ENCODE measurements around the gene OPA3. TPM values are rescaled to one million over a fixed set of nuclear protein-coding genes. Genes with fewer than 3 reads are reported as not detected.
"Not testable (repeated sequence)": the region's sequence is repeated elsewhere in the genome, so short reads cannot be mapped to it uniquely, and the experiment has no call there.

Gene OPA3
- total RNA-seq, 8 experiments from 2014 or later = 3.0 to 10.2 (median 6.4) TPM

GRCh38 chr19:45522010-45522941, 62.3 kb downstream of the OPA3 start:
- in situ Hi-C loops (cut with MboI; ENCODE audit: low pct_unique_long_range_greater_than_20kb in 2 of 9, low sequenced_read_pairs in 9 of 9, unreplicated experiment in 9 of 9) = loop anchor here in 1 of 9 experiments (25.0 kb wide), 1 partner anchor 165 kb away; the partner anchor contains the start of genes QPCTL and SNRPD2
- peaks cover 0 to 3% of the 10 kb centered on the region in 2 donors for H3K4me1 ChIP-seq (replicated peaks in 1 of 2)
- H3K4me3 ChIP-seq = no peak overlapping the region
- no peak for ATAC-seq (replicated peaks in 6 of 8)
- WGBS, 10 experiments = 62 to 100% methylated on average over 1 to 4 of the region's 24 CpGs; no CpG with 5 or more reads in 8 of the 10 experiments
- no peak overlapping the region for H3K27ac ChIP-seq

GRCh38 chr19:45518469-45518826, 66.2 kb downstream of the OPA3 start:
- in situ Hi-C loops (cut with MboI; ENCODE audit: low pct_unique_long_range_greater_than_20kb in 2 of 9, low sequenced_read_pairs in 9 of 9, unreplicated experiment in 9 of 9) = loop anchor here in 1 of 9 experiments (25.0 kb wide), 1 partner anchor 169 kb away; the partner anchor contains the start of genes QPCTL and SNRPD2
- Histone ChIP-seq H3K4me1 (replicated peaks in 1 of 2) (no peaks in the 10 kb centered on the region), H3K27ac (no peak overlapping the region), H3K4me3 (no peak overlapping the region)
- 80 to 100% (median 96%) methylated on average over 1 to 7 of the region's 7 CpGs; no CpG with 5 or more reads in 3 of the 10 experiments for WGBS, 10 experiments
- no peak for ATAC-seq (replicated peaks in 6 of 8)

DNA sequence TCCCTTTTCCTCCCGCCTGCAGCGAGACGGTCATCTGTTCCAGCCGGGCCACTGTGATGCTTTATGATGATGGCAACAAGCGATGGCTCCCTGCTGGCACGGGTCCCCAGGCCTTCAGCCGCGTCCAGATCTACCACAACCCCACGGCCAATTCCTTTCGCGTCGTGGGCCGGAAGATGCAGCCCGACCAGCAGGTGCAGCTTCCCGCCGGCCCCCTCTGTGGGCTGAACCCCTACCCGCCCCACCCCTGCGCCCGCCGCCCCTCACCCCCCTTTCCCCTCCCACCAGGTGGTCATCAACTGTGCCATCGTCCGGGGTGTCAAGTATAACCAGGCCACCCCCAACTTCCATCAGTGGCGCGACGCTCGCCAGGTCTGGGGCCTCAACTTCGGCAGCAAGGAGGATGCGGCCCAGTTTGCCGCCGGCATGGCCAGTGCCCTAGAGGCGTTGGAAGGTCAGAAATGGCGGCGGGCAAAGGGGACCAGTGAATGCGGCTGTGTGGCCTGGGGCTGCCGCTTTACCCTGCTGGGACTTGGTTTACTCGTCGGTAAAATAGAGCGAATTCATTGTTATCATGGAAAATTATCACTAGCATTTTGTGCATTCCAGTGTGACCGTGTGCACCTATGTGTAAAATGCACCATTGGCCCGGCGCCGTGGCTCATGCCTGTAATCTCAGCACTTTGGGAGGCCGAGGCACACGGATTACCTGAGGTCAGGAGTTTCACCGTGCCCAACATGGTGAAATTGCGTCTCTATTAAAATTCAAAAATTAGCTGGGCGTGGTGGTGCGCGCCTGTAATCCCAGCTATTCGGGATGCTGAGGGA, 66.7 kb downstream of the OPA3 start:
- Histone ChIP-seq H3K4me3 (no peak overlapping the region), H3K4me1 (replicated peaks in 1 of 2) (no peaks in the 10 kb centered on the region), H3K27ac (no peak overlapping the region)
- 91 to 100% (median 96%) methylated on average over 4 to 15 of the region's 50 CpGs; no CpG with 5 or more reads in 2 of the 10 experiments for WGBS, 10 experiments
- no peak for ATAC-seq (replicated peaks in 6 of 8)
- in situ Hi-C loops (cut with MboI; ENCODE audit: low pct_unique_long_range_greater_than_20kb in 2 of 9, low sequenced_read_pairs in 9 of 9, unreplicated experiment in 9 of 9) = loop anchor here in 1 of 9 experiments (25.0 kb wide), 1 partner anchor 169 kb away; the partner anchor contains the start of genes QPCTL and SNRPD2

DNA sequence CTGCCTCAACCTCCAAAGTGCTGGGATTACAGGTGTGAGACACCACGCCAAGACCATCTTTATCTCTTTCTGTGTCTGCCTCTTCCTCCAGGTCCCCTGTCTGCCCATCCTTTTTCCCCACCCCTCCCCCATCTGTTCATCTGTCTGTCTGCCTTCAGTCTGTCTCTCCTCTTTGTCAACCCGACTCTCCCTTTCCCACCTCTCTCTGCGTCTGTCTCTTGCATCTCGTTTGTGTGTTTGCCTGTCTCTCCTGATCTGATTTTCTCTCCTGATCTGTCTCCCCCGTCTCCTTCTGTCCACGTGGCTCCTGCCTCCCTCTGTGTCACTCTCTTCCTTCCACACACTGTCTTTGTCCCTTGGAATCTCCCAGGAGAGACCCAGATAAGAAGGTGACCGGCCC, 67.4 kb downstream of the OPA3 start:
- 63 to 79% (median 79%) methylated on average over 4 of the region's 7 CpGs; no CpG with 5 or more reads in 7 of the 10 experiments for WGBS, 10 experiments
- ATAC-seq (replicated peaks in 6 of 8) = no peak
- Histone ChIP-seq H3K27ac (no peak overlapping the region), H3K4me1 (replicated peaks in 1 of 2) (no peaks in the 10 kb centered on the region), H3K4me3 (no peak overlapping the region)
- in situ Hi-C loops (cut with MboI; ENCODE audit: low pct_unique_long_range_greater_than_20kb in 2 of 9, low sequenced_read_pairs in 9 of 9, unreplicated experiment in 9 of 9) = loop anchor here in 1 of 9 experiments (25.0 kb wide), 1 partner anchor 170 kb away; the partner anchor contains the start of genes QPCTL and SNRPD2

GRCh38 chr19:45515807-45516401, 68.7 kb downstream of the OPA3 start:
- in situ Hi-C loops (cut with MboI; ENCODE audit: low pct_unique_long_range_greater_than_20kb in 2 of 9, low sequenced_read_pairs in 9 of 9, unreplicated experiment in 9 of 9) = loop anchor here in 1 of 9 experiments (25.0 kb wide), 1 partner anchor 171 kb away; the partner anchor contains the start of genes QPCTL and SNRPD2
- 90 to 100% methylated on average over 1 to 2 of the region's 9 CpGs; no CpG with 5 or more reads in 8 of the 10 experiments for WGBS, 10 experiments
- ATAC-seq (replicated peaks in 6 of 8) = peak in 6 of 8 experiments; percentile 15 to 63 (median 25)
- Histone ChIP-seq H3K4me1 (replicated peaks in 1 of 2) (no peaks in the 10 kb centered on the region), H3K4me3 (no peak overlapping the region), H3K27ac (no peak overlapping the region)

GRCh38 chr19:45515081-45515624, 69.4 kb downstream of the OPA3 start:
- H3K27ac ChIP-seq = no peak overlapping the region
- in situ Hi-C loops (cut with MboI; ENCODE audit: low pct_unique_long_range_greater_than_20kb in 2 of 9, low sequenced_read_pairs in 9 of 9, unreplicated experiment in 9 of 9) = loop anchor here in 1 of 9 experiments (25.0 kb wide), 1 partner anchor 172 kb away; the partner anchor contains the start of genes QPCTL and SNRPD2
- no peak overlapping the region for H3K4me3 ChIP-seq
- ATAC-seq (replicated peaks in 6 of 8) = peak in 1 of 8 experiments; percentile 8
- no peaks in the 10 kb centered on the region for H3K4me1 ChIP-seq (replicated peaks in 1 of 2)
- 90 to 100% (median 100%) methylated on average over 1 to 5 of the region's 10 CpGs; no CpG with 5 or more reads in 5 of the 10 experiments for WGBS, 10 experiments

- peak in 4 of 8 experiments; percentile 15 to 80 (median 58) for ATAC-seq (replicated peaks in 6 of 8)
- Histone ChIP-seq H3K27ac (no peak overlapping the region), H3K4me3 (no peak overlapping the region), H3K4me1 (replicated peaks in 1 of 2) (peaks cover 1 to 2% of the 10 kb centered on the region in 2 donors)
- WGBS, 10 experiments = 80 to 100% (median 82%) methylated on average over 1 to 5 of the region's 13 CpGs; no CpG with 5 or more reads in 6 of the 10 experiments
- in situ Hi-C loops (cut with MboI; ENCODE audit: low pct_unique_long_range_greater_than_20kb in 2 of 9, low sequenced_read_pairs in 9 of 9, unreplicated experiment in 9 of 9) = loop anchor here in 1 of 9 experiments (25.0 kb wide), 1 partner anchor 173 kb away; the partner anchor contains the start of genes QPCTL and SNRPD2
Observed at GRCh38 chr19:45514376-45515051, 70.1 kb downstream of the OPA3 start.

GRCh38 chr19:45512881-45513483, 71.6 kb downstream of the OPA3 start:
- no peak overlapping the region for H3K4me3 ChIP-seq
- H3K4me1 ChIP-seq (replicated peaks in 1 of 2) = peaks cover 6 to 12% of the 10 kb centered on the region in 2 donors
- no peak overlapping the region for H3K27ac ChIP-seq
- 60 to 100% (median 88%) methylated on average over 1 to 6 of the region's 6 CpGs; no CpG with 5 or more reads in 1 of the 10 experiments for WGBS, 10 experiments
- in situ Hi-C loops (cut with MboI; ENCODE audit: low pct_unique_long_range_greater_than_20kb in 2 of 9, low sequenced_read_pairs in 9 of 9, unreplicated experiment in 9 of 9) = loop anchor here in 1 of 9 experiments (25.0 kb wide), 1 partner anchor 174 kb away; the partner anchor contains the start of genes QPCTL and SNRPD2
- no peak for ATAC-seq (replicated peaks in 6 of 8)

- in situ Hi-C loops (cut with MboI; ENCODE audit: low pct_unique_long_range_greater_than_20kb in 2 of 9, low sequenced_read_pairs in 9 of 9, unreplicated experiment in 9 of 9) = loop anchor here in 1 of 9 experiments (25.0 kb wide), 1 partner anchor 176 kb away; the partner anchor contains the start of genes QPCTL and SNRPD2
- H3K27ac ChIP-seq = no peak overlapping the region
- H3K4me3 ChIP-seq = no peak overlapping the region
- 70 to 100% (median 93%) methylated on average over 1 to 4 of the region's 5 CpGs; no CpG with 5 or more reads in 1 of the 10 experiments for WGBS, 10 experiments
- no peak for ATAC-seq (replicated peaks in 6 of 8)
- H3K4me1 ChIP-seq (replicated peaks in 1 of 2) = peaks cover 6 to 12% of the 10 kb centered on the region in 2 donors
Observed at GRCh38 chr19:45511074-45511473, 73.5 kb downstream of the OPA3 start.

DNA sequence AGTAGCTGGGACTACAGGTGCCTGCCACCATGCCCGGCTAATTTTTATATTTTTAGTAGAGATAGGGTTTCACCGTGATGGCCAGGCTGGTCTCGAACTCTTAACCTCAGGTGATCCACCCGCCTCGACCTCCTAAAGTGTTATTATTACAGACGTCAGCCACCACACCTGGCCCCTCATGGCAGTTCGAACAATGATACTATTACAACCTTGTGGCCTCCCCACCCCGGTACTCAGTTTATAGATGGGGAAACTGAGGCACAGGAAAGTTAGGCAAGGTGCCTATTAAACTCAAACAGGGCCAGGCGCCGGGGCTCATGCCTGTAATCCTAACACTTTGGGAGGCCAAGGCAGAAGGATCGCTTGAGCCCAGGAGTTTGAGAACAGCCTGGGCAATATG, 74.2 kb downstream of the OPA3 start:
- H3K27ac ChIP-seq; ATAC-seq (replicated peaks in 6 of 8); H3K4me3 ChIP-seq: not testable (repeated sequence)
- 81 to 95% (median 90%) methylated on average over 3 to 7 of the region's 11 CpGs; no CpG with 5 or more reads in 5 of the 10 experiments for WGBS, 10 experiments
- in situ Hi-C loops (cut with MboI; ENCODE audit: low pct_unique_long_range_greater_than_20kb in 2 of 9, low sequenced_read_pairs in 9 of 9, unreplicated experiment in 9 of 9) = loop anchor here in 1 of 9 experiments (25.0 kb wide), 1 partner anchor 177 kb away; the partner anchor contains the start of genes QPCTL and SNRPD2
- H3K4me1 ChIP-seq (replicated peaks in 1 of 2) = peaks cover 6 to 12% of the 10 kb centered on the region in 2 donors

DNA sequence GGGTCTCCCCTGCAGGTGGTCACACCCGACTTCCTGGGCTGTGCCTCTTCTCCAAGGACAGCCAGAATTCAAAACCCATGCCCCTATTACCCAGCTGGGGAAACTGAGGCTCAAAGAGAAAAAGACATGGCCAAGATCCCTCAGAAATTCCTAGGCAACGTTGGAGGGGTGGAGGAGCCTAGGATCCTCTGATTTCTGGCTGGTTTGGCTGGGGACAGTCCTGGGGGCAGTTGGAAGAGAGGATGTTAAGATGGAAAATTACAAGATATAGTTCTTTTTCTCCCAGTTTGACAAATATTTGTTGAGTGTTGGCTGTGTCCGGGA, 74.9 kb downstream of the OPA3 start:
- in situ Hi-C loops (cut with MboI; ENCODE audit: low pct_unique_long_range_greater_than_20kb in 2 of 9, low sequenced_read_pairs in 9 of 9, unreplicated experiment in 9 of 9) = loop anchor here in 1 of 9 experiments (25.0 kb wide), 1 partner anchor 178 kb away; the partner anchor contains the start of genes QPCTL and SNRPD2
- 0 to 36% (median 18%) methylated on average over 1 to 2 of the region's 3 CpGs; no CpG with 5 or more reads in 4 of the 10 experiments for WGBS, 10 experiments
- Histone ChIP-seq H3K4me3 (peak overlapping the region in 4 of 5 donors; percentile 69 to 84 (median 82)), H3K27ac (peak overlapping the region in 1 of 2 donors; percentile 11), H3K4me1 (replicated peaks in 1 of 2) (peaks cover 6 to 12% of the 10 kb centered on the region in 2 donors)
- no peak for ATAC-seq (replicated peaks in 6 of 8)

All from motor neuron (in vitro differentiated cells).